PFSK-1 (cell line): ENCODE data around the gene CELSR1.

ENCODE experiments used
- POLR2AphosphoS5 ChIP-seq: IDR thresholded peaks from 2 replicates; pipeline ENCODE4 v1.6.1; 2012; ENCODE audit warnings: low read depth, mild to moderate bottlenecking, control low read depth, low read length, moderate library complexity
- SIN3A ChIP-seq: IDR thresholded peaks from 2 replicates; pipeline ENCODE4 v1.6.1; 2012; ENCODE audit warnings: mild to moderate bottlenecking, low read length, moderate library complexity, borderline replicate concordance; ENCODE audit not compliant: insufficient read depth
- TAF1 ChIP-seq: IDR thresholded peaks from 2 replicates; pipeline ENCODE4 v1.6.1; 2012; ENCODE audit warnings: low read length, control low read depth, borderline replicate concordance; ENCODE audit not compliant: insufficient read depth

DNA sequence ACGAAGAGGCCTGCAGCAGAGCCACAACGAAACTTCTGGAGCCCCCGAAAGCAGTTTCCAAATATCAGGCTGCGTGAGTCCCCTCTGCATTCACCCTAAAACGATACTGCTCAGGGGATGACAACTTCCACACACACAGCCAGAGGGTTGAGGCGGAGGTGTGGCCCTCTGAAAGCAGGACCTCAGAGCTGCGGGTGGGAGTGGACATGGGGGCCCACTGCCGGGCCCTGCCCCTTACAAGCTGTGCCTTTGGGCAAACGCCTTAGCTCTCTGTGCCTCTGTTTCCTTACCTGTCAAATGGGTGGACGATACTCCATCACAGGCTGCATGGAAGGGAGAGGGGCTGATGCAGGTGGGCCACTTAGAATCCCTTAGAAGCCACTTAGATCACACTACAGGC, 148.8 kb downstream of the CELSR1 start:
- TF ChIP-seq POLR2AphosphoS5: no peak
- TF ChIP-seq TAF1: no peak
- TF ChIP-seq SIN3A: no peak
